ENCODE results near the gene GINS1.

GINS1 gene

DNA sequence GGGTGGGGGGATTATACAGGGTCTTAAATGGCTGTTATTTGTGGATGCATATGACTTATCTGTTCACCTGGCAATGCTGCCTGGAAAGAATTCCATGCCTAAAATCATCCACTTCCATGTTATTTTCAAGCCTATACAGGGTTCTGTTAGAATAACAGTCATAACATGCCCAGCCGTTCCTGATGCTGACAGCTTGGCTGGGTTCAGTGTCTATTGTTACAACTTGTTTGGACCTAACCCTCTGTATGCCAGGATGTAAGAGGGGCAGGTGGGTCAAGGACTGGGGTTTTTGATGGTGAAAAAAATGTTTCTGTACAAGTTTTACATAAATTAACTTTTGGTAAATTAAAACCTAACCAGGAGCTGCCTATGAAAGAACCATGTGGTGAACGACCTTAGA is 79.8 kb downstream of the GINS1 start:
- TF ChIP-seq, protein P1, sequence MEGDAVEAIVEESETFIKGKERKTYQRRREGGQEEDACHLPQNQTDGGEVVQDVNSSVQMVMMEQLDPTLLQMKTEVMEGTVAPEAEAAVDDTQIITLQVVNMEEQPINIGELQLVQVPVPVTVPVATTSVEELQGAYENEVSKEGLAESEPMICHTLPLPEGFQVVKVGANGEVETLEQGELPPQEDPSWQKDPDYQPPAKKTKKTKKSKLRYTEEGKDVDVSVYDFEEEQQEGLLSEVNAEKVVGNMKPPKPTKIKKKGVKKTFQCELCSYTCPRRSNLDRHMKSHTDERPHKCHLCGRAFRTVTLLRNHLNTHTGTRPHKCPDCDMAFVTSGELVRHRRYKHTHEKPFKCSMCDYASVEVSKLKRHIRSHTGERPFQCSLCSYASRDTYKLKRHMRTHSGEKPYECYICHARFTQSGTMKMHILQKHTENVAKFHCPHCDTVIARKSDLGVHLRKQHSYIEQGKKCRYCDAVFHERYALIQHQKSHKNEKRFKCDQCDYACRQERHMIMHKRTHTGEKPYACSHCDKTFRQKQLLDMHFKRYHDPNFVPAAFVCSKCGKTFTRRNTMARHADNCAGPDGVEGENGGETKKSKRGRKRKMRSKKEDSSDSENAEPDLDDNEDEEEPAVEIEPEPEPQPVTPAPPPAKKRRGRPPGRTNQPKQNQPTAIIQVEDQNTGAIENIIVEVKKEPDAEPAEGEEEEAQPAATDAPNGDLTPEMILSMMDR (IDR thresholded peaks at IDR 0.05; ENCODE audit: insufficient read depth, low read depth, low read length, missing control alignments) = no peak
- no peak overlapping the region for H3K4me3 ChIP-seq (ENCODE audit: low read depth, low read length)
- DNase-seq (ENCODE audit: low read depth) = no peak

DNA sequence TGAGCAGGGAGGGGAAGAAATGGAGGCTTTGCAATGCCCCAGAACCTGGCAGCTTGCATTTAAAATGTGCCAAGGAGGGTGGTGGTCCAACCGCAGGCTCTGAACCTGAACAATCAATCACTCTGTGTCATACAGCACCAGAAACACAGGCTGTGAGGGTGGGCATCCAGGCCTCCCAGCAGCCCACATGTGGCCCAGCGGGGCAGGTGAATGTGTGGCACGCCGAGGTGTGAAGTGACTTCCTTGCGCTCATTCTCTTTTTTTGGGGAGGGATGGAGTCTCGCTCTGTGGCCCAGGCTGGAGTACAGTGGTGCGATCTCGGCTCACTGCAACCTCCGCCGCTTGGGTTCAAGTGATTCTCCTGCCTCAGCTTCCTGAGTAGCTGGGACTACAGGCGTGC is 80.5 kb downstream of the GINS1 start:
- TF ChIP-seq, protein P1 (IDR thresholded peaks at IDR 0.05; ENCODE audit: insufficient read depth, low read depth, low read length, missing control alignments) = no peak
- no peak overlapping the region for H3K4me3 ChIP-seq (ENCODE audit: low read depth, low read length)
- no peak for DNase-seq (ENCODE audit: low read depth)

DNA sequence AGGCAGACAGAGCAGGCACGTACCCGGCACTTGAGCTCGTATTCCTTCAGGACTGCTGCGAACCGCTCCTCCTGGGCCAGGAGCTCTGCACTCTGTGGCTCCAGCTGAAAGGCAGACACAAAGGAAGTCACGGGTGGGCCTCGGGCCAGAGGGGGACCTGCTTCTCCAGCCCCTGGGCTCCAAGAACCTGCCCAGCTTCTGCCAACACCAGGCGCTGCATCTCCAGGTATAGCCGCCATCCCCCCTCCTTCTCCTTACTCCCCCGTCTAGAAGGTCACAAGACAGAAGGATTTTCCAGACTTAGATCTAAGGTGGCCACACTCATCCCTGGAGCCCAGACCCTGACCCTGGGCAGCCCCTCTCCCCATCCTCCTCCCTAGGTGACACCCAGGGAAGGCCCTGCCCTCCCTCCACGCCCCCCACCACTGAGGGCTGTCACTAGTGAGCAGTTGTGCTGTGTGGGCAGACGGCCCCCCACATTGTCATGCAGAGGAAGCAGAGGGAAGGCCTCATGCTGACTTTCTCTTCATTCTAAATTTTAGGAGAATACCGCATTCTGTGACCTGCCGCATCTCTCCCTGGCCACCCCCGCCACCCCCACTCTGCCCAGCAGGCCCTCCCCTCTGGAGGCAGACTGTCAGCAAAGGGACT is 81.9 kb downstream of the GINS1 start:
- DNase-seq (ENCODE audit: low read depth) = no peak
- TF ChIP-seq, protein P1 (IDR thresholded peaks at IDR 0.05; ENCODE audit: insufficient read depth, low read depth, low read length, missing control alignments) = no peak
- no peak overlapping the region for H3K4me3 ChIP-seq (ENCODE audit: low read depth, low read length)

DNA sequence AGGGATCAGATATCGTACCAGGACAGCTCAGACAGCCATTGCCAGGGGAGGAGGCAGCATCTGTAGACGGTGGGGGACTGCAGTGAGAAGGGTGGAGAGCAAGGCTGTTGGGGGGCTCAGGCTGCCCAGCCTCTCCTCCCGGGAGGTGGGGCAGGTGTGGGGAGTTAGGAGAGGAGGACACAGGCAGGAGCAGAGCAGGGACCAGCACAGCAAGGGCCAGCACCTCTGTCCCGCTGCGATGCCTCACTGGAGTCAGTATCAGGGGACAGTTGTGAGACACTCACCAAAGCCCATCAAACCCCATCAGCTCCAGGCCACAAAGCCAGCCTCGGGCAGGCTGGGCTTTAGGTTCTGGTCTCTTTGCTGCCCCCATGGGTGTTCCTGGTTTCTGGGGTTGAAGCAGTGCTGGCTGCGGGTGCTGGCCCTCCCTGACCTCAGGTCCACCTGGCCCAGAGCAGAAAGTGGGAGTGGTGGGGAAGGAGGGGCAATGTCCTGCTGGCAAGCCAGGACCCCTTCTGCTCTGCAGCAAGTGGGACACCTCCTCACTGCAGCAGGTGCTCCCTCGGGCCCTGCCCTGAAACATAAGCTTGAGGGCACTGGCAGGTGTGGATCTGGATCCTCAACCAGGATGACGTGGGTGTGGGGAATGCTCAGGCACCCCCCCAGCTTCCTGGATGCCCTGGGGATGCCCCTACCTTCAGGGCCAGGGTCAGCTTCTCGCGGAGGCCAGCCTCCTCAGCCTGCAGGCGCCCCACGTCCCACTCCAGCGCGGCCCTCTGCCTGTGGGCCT is 83.4 kb downstream of the GINS1 start:
- no peak overlapping the region for H3K4me3 ChIP-seq (ENCODE audit: low read depth, low read length)
- TF ChIP-seq, protein P1 (IDR thresholded peaks at IDR 0.05; ENCODE audit: insufficient read depth, low read depth, low read length, missing control alignments) = no peak
- no peak for DNase-seq (ENCODE audit: low read depth)

DNA sequence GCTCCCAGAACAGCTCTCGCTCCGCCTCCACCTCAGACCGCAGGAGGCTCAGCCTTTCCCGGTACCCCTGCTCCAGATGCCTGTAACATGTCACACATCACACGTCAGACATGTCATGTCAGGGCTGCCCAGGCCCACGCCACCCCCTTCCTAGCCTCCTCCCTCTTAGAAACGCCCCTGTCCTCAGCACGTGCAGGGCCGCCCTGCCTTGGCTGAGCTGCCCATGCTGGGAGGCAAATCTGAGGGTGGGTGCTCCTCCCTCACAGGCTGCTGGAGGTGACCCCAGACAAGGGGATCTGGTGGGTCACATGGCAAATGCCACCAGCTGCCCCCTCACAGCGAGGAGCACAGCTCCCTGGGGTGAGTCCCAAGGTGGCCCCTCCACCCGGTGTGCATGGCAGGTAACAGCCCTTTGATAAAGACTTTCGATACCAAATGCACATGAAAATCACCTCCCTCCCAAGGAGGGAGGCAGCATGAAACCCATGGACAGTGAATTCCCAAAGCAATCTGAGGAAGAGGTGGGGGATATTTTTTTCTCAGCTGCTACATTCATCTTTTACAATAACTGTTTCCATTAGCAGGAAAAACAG is 84.1 kb downstream of the GINS1 start:
- TF ChIP-seq, protein P1 (IDR thresholded peaks at IDR 0.05; ENCODE audit: insufficient read depth, low read depth, low read length, missing control alignments) = no peak
- DNase-seq (ENCODE audit: low read depth) = no peak
- no peak overlapping the region for H3K4me3 ChIP-seq (ENCODE audit: low read depth, low read length)

DNA sequence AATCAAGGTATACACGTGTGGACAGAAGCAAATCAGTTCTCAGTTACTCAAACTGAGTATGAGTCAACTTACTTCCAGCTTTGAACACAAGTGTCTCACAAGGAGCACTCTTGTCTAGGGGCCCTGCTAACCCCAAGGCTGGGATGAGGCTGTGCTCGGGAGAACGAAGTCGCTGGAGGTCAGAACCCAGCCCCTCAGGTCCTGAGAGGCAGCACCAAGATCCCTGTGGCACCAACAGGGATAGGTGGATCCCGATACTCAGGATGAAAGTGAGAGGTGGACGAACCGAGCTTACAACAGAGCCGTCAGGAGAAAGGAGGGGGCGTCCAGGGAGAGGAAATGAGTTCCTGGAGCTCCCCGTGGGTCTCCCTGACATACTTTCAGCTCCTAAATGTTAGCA is 85.7 kb downstream of the GINS1 start:
- no peak for DNase-seq (ENCODE audit: low read depth)
- TF ChIP-seq, protein P1 (IDR thresholded peaks at IDR 0.05; ENCODE audit: insufficient read depth, low read depth, low read length, missing control alignments) = no peak
- no peak overlapping the region for H3K4me3 ChIP-seq (ENCODE audit: low read depth, low read length)
